ENCODE results near the gene KCTD3. TPM values are rescaled to one million over a fixed set of nuclear protein-coding genes. Genes with fewer than 3 reads are reported as not detected.

KCTD3 gene
- total and polyA plus RNA-seq, 2 of the 13 experiments (the other 11 are each of a cell fraction or from before 2014, with no cell fraction given), result 49.8 to 68.1 TPM

GRCh38 chr1:215557992-215558626 is 9.0 kb upstream of the KCTD3 start (continued):
- no peak for TF ChIP-seq BATF2 (CRISPR knock-in tag; IDR thresholded peaks at IDR 0.05)
- TF ChIP-seq, protein P1, sequence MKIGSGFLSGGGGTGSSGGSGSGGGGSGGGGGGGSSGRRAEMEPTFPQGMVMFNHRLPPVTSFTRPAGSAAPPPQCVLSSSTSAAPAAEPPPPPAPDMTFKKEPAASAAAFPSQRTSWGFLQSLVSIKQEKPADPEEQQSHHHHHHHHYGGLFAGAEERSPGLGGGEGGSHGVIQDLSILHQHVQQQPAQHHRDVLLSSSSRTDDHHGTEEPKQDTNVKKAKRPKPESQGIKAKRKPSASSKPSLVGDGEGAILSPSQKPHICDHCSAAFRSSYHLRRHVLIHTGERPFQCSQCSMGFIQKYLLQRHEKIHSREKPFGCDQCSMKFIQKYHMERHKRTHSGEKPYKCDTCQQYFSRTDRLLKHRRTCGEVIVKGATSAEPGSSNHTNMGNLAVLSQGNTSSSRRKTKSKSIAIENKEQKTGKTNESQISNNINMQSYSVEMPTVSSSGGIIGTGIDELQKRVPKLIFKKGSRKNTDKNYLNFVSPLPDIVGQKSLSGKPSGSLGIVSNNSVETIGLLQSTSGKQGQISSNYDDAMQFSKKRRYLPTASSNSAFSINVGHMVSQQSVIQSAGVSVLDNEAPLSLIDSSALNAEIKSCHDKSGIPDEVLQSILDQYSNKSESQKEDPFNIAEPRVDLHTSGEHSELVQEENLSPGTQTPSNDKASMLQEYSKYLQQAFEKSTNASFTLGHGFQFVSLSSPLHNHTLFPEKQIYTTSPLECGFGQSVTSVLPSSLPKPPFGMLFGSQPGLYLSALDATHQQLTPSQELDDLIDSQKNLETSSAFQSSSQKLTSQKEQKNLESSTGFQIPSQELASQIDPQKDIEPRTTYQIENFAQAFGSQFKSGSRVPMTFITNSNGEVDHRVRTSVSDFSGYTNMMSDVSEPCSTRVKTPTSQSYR (CRISPR knock-in tag; IDR thresholded peaks at IDR 0.05; ENCODE audit: borderline replicate concordance), result no peak
- no peak for TF ChIP-seq ZNF737 (CRISPR knock-in tag; IDR thresholded peaks at IDR 0.05; ENCODE audit: borderline replicate concordance)
- TF ChIP-seq ZNF451 (CRISPR knock-in tag; IDR thresholded peaks at IDR 0.05), result no peak
- TF ChIP-seq SP2 (CRISPR knock-in tag; IDR thresholded peaks at IDR 0.05), result no peak
- TF ChIP-seq AKAP8 (CRISPR knock-in tag; IDR thresholded peaks at IDR 0.05), result no peak
- TF ChIP-seq SP1 (IDR thresholded peaks at IDR 0.05), result no peak
- TF ChIP-seq SP1 (CRISPR knock-in tag; IDR thresholded peaks at IDR 0.05), result no peak
- no peak for TF ChIP-seq ZNF672 (CRISPR knock-in tag; IDR thresholded peaks at IDR 0.05)
- no peak for TF ChIP-seq NFE2L1 (CRISPR knock-in tag; IDR thresholded peaks at IDR 0.05; ENCODE audit: borderline replicate concordance)
- TF ChIP-seq ISX (CRISPR knock-in tag; conservative IDR thresholded peaks at IDR 0.05), result no peak
- no peak for TF ChIP-seq RFX1 (IDR thresholded peaks at IDR 0.05)
- TF ChIP-seq SRF (IDR thresholded peaks at IDR 0.05; ENCODE audit: low read depth, low read length), result no peak
- TF ChIP-seq SCMH1 (CRISPR knock-in tag; IDR thresholded peaks at IDR 0.05; ENCODE audit: borderline replicate concordance), result no peak
- TF ChIP-seq DR1 (CRISPR knock-in tag; IDR thresholded peaks at IDR 0.05), result no peak
- no peak for TF ChIP-seq HMG20B (CRISPR knock-in tag; conservative IDR thresholded peaks at IDR 0.05)
- TF ChIP-seq ZHX1 (CRISPR knock-in tag; IDR thresholded peaks at IDR 0.05; ENCODE audit: low read depth), result no peak
- TF ChIP-seq SRSF4 (IDR thresholded peaks at IDR 0.05; ENCODE audit: low read depth, low read length, poor library complexity, severe bottlenecking), result no peak
- no peak for TF ChIP-seq ADNP (CRISPR knock-in tag; IDR thresholded peaks at IDR 0.05)
- TF ChIP-seq RFXANK (CRISPR knock-in tag; IDR thresholded peaks at IDR 0.05), result no peak
- TF ChIP-seq CEBPG (CRISPR knock-in tag; IDR thresholded peaks at IDR 0.05), result peak; percentile 26; the same call in 1 of the 2 replicates
- TF ChIP-seq ZNF432 (CRISPR knock-in tag; IDR thresholded peaks at IDR 0.05; ENCODE audit: borderline replicate concordance), result no peak
- TF ChIP-seq ZFP90 (CRISPR knock-in tag; IDR thresholded peaks at IDR 0.05; ENCODE audit: borderline replicate concordance), result no peak
- no peak for TF ChIP-seq ZNF260 (CRISPR knock-in tag; IDR thresholded peaks at IDR 0.05; ENCODE audit: borderline replicate concordance, low read depth)
- TF ChIP-seq FOXP4 (CRISPR knock-in tag; IDR thresholded peaks at IDR 0.05), result no peak

All from HepG2 (cell line).